GM21619 (cell line): Measurements from ENCODE around the gene TRIM13.
"Not testable (repeated sequence)": the region's sequence is repeated elsewhere in the genome, so short reads cannot be mapped to it uniquely, and the experiment has no call there.

Experiments
- ATAC-seq: cut with Tn5 transposase; IDR thresholded peaks from one replicate; pipeline ENCODE4 v1.9.1; 2021; ENCODE audit not compliant: unreplicated experiment

Gene TRIM13, protein sequence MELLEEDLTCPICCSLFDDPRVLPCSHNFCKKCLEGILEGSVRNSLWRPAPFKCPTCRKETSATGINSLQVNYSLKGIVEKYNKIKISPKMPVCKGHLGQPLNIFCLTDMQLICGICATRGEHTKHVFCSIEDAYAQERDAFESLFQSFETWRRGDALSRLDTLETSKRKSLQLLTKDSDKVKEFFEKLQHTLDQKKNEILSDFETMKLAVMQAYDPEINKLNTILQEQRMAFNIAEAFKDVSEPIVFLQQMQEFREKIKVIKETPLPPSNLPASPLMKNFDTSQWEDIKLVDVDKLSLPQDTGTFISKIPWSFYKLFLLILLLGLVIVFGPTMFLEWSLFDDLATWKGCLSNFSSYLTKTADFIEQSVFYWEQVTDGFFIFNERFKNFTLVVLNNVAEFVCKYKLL

DNA sequence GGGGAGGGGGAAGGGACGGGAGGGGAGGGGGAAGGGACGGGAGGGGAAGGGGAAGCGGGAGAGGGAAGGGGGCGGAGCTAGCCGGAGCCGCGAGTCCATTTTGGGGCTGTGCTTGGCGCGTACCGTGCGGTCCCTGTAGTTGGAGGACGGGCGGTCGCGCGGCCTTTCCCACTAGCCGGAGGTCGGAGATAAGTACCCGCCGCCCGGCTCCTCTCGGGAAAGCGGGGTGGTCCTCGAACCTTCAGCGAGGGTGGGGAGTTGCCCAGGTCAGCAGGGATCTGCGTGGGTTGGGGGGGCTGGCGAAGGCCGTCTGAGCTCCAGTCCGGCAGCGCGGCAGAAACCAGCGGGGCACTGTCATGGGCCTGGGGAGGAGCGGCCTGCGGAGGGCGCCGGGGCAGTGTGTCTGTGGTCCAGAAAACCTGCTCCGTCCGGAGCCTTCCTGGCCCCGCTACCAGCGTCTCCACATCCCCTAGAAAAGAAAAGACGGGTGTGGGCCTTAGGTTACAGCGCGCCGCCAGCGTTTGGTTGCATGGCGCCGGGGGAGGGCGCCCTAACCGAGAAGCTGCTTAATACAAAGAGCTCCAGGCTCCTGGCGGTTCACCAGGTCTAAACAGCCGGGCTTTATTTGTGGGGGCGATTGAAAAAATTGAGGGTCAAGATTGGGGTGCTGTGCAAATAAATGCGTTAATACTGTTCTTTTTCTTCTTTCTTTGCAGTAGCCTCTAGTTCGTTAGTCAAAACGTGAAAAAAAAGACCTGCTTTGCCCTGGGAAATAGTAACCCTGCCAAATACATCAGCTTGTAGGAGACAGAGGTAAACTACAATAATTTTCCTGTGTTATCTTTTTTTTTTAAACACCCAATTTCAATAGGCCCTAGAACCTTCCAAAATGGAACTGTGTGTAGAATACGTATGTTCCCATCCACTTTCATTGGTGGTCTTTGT lies at the start of gene TRIM13:
Gene TRIM13 (plus strand): TSS at position 92 of the 945 bp plus-strand sequence. CDS start 14,899 bp downstream, outside the sequence.
- peak; percentile 77 for ATAC-seq

- ATAC-seq, result not testable (repeated sequence)
Measured at GRCh38 chr13:49948777-49949270, 48.0 kb upstream of the TRIM13 start.

GRCh38 chr13:49951754-49952535 lies 44.9 kb upstream of the TRIM13 start:
- ATAC-seq, result no peak

DNA sequence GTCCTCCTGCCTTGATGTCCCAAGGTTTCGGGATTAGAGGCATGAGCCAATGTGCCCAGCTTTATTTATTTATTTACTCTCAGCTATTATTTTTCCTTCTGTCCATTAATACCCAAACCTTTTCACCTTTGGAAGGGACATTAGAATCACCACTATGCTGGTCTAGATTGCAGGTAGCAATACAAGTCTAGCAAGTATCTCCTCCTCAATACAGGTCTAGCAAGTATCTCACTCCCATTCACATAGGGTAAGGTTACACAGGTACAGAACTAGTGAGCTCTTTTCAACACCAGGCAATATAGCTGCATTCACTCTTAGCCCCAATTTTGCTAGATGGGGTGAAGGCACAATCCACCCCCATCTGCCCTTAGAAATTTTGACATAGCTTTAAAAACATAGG lies 43.3 kb upstream of the TRIM13 start:
- no peak for ATAC-seq

DNA sequence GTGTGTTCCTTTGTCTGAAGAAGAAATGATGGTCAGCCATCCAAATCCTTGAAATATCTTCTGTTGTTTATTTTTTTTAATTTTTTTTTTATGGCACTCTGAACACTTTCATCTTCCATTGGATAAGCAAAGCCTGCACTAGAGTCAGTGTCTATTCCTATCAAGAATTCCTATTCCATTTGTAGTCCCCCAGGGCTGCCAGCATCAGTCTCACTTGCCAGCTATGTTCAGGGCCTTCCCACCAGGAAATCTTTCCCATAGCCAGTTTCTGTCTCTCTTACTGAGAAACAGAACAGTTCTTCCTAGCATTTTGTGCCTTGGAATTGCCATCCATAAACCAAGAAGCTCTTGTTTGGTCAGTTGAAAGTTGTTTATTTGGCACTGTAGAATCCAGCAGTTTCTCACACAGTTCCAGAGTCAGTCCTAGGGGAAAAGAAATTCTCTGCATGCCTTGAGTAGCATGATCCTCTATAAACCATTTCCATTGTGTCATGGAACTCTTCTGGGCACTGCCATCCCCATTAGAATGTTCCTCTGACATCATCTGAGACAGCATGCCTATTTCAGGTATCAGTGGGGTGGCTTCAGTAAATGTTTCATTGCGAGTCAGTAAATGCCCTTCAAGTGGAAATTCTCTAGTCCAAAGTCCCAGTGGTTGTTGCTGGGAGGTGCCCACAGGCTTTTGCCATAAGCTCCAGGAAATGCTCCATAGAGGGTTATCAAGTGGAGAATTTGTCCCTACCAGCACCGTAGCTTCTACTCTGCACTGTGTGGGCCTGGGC lies 42.0 kb upstream of the TRIM13 start:
- ATAC-seq, result no peak

GRCh38 chr13:49956131-49956530 lies 40.7 kb upstream of the TRIM13 start:
- no peak for ATAC-seq

DNA sequence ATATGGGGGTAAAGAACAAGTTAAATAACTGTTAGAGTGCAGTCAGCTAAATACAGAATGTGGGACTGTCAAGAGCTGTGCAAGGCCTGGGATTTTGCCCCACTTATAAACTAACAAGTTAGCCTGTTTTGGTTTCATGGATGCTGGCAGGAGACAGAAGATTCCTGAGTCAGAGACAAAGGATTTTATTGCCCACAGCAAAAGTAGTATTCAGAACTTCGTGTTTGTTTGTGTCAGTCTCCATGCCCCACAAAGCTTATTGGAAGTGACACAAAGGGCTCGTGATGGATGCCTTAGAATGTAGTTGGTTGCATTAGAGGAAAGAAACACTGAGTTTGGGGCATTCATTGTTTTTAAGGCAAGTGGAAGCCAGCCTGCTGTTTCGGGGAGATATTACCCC lies 38.5 kb upstream of the TRIM13 start:
- ATAC-seq, result no peak

DNA sequence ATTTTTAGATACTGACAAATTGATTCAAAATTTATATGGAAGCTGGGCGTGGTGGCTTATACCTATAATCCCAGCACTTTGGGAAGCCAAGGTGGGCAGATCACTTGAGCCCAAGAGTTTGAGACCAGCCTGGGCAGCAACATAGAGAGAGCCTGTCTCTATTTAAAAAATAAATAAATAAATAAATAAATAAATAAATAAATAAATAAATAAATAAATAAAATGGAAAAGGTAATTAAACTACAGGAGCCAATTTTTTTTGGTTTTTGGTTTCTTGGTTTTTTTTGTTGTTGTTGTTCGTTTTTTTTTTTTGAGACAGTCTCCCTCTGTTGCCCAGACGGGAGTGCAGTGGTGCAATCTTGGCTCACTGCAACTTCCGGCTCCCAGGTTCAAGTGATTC lies 29.4 kb upstream of the TRIM13 start:
- ATAC-seq, result no peak

DNA sequence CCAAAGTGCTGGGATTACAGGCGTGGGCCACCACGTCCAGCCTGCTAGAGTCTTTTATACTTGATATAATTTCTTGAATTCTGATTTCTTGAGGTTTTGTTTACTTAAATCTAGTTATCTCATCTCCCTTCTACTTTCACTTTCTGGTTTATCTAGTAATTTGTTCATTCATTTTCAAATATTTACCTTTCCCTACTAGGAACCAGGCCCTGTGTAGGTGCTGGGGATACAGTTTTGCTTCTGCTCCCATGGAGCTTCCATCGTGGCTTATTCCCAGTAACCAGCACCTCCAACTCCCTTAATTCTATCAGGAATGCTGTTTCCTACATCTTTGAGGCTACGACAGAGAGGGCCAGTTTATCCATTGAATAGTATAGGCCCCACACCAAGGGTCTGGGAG lies 24.1 kb upstream of the TRIM13 start:
- no peak for ATAC-seq

GRCh38 chr13:49975826-49976225 lies 21.0 kb upstream of the TRIM13 start:
- ATAC-seq, result no peak

- ATAC-seq, result no peak
Measured at GRCh38 chr13:49976314-49977258, 20.3 kb upstream of the TRIM13 start.

DNA sequence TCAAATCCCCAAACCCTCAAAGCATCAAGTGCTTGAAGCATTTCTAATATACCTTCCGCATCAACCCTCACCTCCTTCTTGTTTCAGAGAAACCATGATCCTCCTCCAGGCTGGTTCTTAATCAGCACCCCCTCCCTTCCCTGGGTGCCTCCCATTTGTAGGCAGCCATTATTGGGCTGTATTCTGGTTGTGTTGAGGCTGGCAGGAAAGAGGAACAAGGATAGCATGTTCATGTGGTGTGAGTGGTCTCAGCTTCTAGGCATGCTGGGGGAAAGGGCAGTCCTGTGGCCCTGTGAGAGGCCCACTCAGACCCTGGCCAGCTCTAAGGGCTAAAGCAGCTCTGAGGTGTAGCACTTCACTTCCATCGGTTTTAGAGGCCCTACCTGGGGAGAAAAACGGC lies 18.9 kb upstream of the TRIM13 start:
- no peak for ATAC-seq

DNA sequence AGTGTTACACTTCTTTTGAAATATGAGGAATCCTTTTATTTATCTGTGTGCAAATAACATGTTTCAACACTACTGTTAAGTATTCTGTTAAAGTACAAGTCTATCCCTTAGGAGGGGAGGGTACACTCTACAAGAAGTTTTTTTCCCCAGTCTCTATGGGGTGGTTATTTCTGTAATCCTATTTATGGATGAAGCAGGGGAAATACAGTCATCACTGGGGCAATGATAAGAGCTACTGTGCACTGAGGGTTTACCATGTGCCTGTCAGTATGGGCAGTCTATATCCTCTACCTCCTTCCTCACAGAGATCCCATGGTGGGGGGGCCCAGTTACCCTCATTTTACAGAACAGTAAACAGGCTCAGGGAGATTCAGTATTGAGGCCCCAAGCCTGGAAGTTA lies 16.6 kb upstream of the TRIM13 start:
- ATAC-seq, result no peak

GRCh38 chr13:49985129-49985528 lies 11.7 kb upstream of the TRIM13 start:
- ATAC-seq, result no peak

- no peak for ATAC-seq
Measured at GRCh38 chr13:49986471-49986870, 10.4 kb upstream of the TRIM13 start.

DNA sequence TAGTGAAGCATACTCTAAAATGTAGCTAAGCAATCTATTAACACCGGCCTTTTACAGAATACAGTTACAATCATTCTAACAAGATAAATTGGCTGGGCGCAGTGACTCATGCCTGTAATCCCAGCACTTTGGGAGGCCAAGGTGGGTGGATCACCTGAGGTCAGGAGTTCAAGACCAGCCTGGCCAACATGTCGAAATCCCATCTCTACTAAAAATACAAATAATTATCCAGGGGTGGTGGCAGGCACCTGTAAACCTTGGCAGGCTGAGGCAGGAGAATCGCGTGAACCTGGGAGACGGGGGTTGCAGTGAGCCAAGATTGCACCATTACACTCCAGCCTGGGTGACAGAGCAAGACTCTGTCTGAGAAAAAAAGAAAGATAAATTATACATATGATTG lies 6.2 kb upstream of the TRIM13 start:
- not testable (repeated sequence) for ATAC-seq

DNA sequence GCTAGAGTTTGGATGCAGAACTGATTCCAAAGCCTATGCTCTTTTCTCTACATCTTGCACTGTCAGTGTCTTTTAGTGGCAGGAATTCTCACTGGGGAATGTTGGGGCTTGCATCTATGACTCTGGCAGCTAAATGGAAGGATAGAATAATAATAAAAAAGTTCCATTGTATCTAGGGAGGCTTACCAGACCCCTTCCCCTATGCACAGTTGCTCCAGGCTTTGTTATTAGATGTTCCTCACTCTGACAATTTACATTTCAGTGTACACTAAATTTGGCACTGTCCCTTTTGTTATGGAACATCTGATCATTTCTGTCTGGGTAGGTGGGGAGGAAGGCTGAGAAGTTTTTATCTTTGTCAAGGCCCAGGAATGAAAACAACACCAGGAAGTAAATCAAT lies 3.7 kb upstream of the TRIM13 start:
- ATAC-seq, result no peak

DNA sequence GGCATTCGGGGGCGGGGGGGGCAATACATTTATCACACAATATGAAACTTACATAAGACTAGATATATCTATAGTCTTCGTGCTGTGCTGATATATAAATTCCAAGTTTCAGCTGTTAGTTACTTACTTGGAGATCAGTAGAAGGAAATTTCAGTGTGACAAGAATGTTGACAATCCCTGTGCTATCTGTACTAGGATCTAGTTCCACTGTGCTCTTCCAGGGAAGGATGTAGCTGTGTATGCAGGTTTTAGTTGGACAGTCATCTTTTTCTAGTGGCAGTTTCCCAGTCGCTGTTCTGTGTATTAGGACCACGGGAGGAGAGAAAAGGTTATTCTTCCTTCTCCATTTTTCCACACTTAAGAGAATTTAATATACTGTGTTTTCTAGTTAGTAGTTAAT lies 3.2 kb upstream of the TRIM13 start:
- ATAC-seq, result no peak

- ATAC-seq, result no peak
Measured at GRCh38 chr13:49995625-49996101, 1.2 kb upstream of the TRIM13 start.
